K562 (cell line): Measurements from ENCODE around the gene PDPR. TPM values are rescaled to one million over a fixed set of nuclear protein-coding genes. Genes with fewer than 3 reads are reported as not detected.
"Not testable (repeated sequence)": the region's sequence is repeated elsewhere in the genome, so short reads cannot be mapped to it uniquely, and the experiment has no call there.

ENCODE experiments used
- ATAC-seq: fragments of 200-7000 bp; cut with Tn5 transposase; 3 replicates; pipeline ENCODE4 v1.9.1; 2020; ENCODE audit warnings: moderate library complexity
- BruUV-seq: library from RNA; stranded (reverse); fragments of 400-500 nt; replicated peaks from 2 replicates; lab custom pipeline; 2021; lab: Mats Ljungman, UMichigan
- CTCF ChIA-PET: fragments of 300-600 bp; formaldehyde crosslinking; extraction: SDS; loops from one replicate; lab custom pipeline; 2021; ENCODE audit warnings: low intra/inter-chr PET ratio; lab: Yijun Ruan, JAX
- POLR2A ChIA-PET: fragments of 300-600, 350-650 bp; sonication (Branson Sonifier 250); formaldehyde crosslinking; extraction: SDS; loops from one replicate; lab custom pipeline; 2021; ENCODE audit warnings: antibody characterized with exemption, inconsistent platforms; lab: Yijun Ruan, JAX
- DNase-seq, 4 experiments: peaks; one replicate each; pipeline versions ENCODE4 v3.0.0 to v3.0.0-alpha.2; 2011 to 2018; ENCODE audit warnings: low spot score in 3 of 4, mixed read lengths in 3 of 4; ENCODE audit errors: extremely low read depth in 1 of 4
- FAIRE-seq: peaks from 2 replicates; lab custom pipeline; 2011; peaks lifted over from hg19 to GRCh38; lab: Jason Lieb, UNC
- H2AFZ ChIP-seq: 2 replicates; pipeline ENCODE4 v1.6.0; 2011; ENCODE audit warnings: low read depth, low read length, control low read depth, inconsistent platforms
- H3K27ac ChIP-seq: fragments of 200-600 bp; 3 replicates; pipeline ENCODE4 v1.8.0; 2011; ENCODE audit warnings: low read depth, mild to moderate bottlenecking, control low read depth, inconsistent platforms, low read length, moderate library complexity, mixed read lengths; ENCODE audit errors: extremely low read depth
- H3K27me3 ChIP-seq, 2 experiments: fragments of 300-600 bp in 1 of 2; 2 replicates in 1 of 2; 3 replicates in 1 of 2; pipeline versions ENCODE4 v1.6.0 to v1.8.0; 2011; ENCODE audit warnings: inconsistent platforms in 2 of 2, low read length in 2 of 2, mild to moderate bottlenecking in 1 of 2, mixed read lengths in 1 of 2, moderate library complexity in 1 of 2; ENCODE audit not compliant: control insufficient read depth in 2 of 2, insufficient read depth in 2 of 2
- H3K36me3 ChIP-seq: fragments of 300-600 bp; 3 replicates; pipeline ENCODE4 v1.8.0; 2011; ENCODE audit warnings: mild to moderate bottlenecking, low read length, inconsistent platforms; ENCODE audit not compliant: control insufficient read depth, insufficient read depth
- H3K4me1 ChIP-seq, 2 experiments: fragments of 200-600 bp in 1 of 2; replicated peaks in 1 of 2; 2 replicates in 1 of 2; 3 replicates in 1 of 2; pipeline versions ENCODE4 v1.5.1 to v1.8.0; 2011; ENCODE audit warnings: inconsistent platforms in 2 of 2, low read length in 2 of 2, mild to moderate bottlenecking in 1 of 2, mixed read lengths in 1 of 2, moderate library complexity in 1 of 2; ENCODE audit not compliant: control insufficient read depth in 2 of 2, insufficient read depth in 2 of 2
- H3K4me2 ChIP-seq: 2 replicates; pipeline ENCODE4 v1.6.1; 2011; ENCODE audit warnings: low read length, control low read depth, inconsistent platforms, mixed read lengths; ENCODE audit not compliant: insufficient read depth
- H3K4me3 ChIP-seq: fragments of 200-600 bp; sonication (generic), shearing (Covaris generic); 2 replicates; pipeline ENCODE4 v1.5.1; 2016; ENCODE audit warnings: control low read depth, inconsistent platforms
- H3K79me2 ChIP-seq: fragments of 200-600 bp; 3 replicates; pipeline ENCODE4 v1.8.0; 2011; ENCODE audit warnings: low read length, inconsistent platforms; ENCODE audit not compliant: control insufficient read depth, insufficient read depth
- H3K9ac ChIP-seq, 2 experiments: 2 replicates each; pipeline versions ENCODE4 v1.6.0 to v1.6.1; 2011; ENCODE audit warnings: low read depth in 2 of 2, low read length in 2 of 2, control low read depth in 1 of 2, inconsistent platforms in 1 of 2, mild to moderate bottlenecking in 1 of 2, mixed read lengths in 1 of 2; ENCODE audit not compliant: insufficient read depth in 1 of 2
- H3K9me1 ChIP-seq: one replicate; pipeline ENCODE4 v1.6.0; 2011; ENCODE audit warnings: inconsistent platforms, mild to moderate bottlenecking, low read length, moderate library complexity; ENCODE audit not compliant: control insufficient read depth, insufficient read depth
- H3K9me3 ChIP-seq: replicated peaks from 2 replicates; pipeline ENCODE4 v1.5.1; 2011; ENCODE audit warnings: low read depth, low read length, inconsistent platforms; ENCODE audit not compliant: control insufficient read depth, insufficient read depth
- H4K20me1 ChIP-seq: replicated peaks from 2 replicates; pipeline ENCODE4 v1.6.1; 2011; ENCODE audit warnings: low read length, inconsistent platforms, mixed read lengths; ENCODE audit not compliant: control insufficient read depth, insufficient read depth
- MAFG ChIP-seq: fragments of 450-650 bp; conservative IDR thresholded peaks from 2 replicates; pipeline ENCODE4 v1.6.1; 2016; ENCODE audit warnings: missing genetic modification characterization, missing compliant biosample characterization
- PKNOX1 ChIP-seq: fragments of 450-650 bp; IDR thresholded peaks from 2 replicates; pipeline ENCODE4 v1.6.1; 2016
- ZNF316 ChIP-seq: fragments of 450-650 bp; IDR thresholded peaks from 2 replicates; pipeline ENCODE4 v1.6.1; 2016
- whole genome bisulfite sequencing: fragments of 100-300 bp; shearing (Covaris generic); methylation state at CpG from one replicate; pipeline ENCODE4 v1.1.6; 2016; ENCODE audit warnings: low coverage, mixed read lengths; ENCODE audit not compliant: insufficient coverage; ENCODE audit errors: missing lambda C conversion rate; 5-methylcytosine and 5-hydroxymethylcytosine counted together
- in situ Hi-C: fragments of 300-500 bp; cut with MboI; formaldehyde crosslinking; loops from 4 replicates; pipeline ENCODE4 v1.15.0; 2018; ENCODE audit warnings: inconsistent platforms, mixed read lengths
- intact Hi-C: fragments of 100-400 bp; cut with micrococcal nuclease; formaldehyde crosslinking; loops from 2 replicates; pipeline ENCODE4 v1.14.2; 2022
- polyA plus RNA-seq, 8 experiments: library from polyadenylated mRNA; depleted of rRNA in 4 of 8; stranded (reverse) in 5 of 8; unstranded in 3 of 8; fragments of >200 nt; fragmentation: Nextera tagmentation in 2 of 8; fragmentation: Illumina TruSeq in 1 of 8; extraction: Ambion mirVana in 2 of 8; extraction: Trizol in 1 of 8; gene quantifications; 2 replicates each; pipeline versions ENCODE4 v1.2.1 to v1.2.3, GENCODE V29; 2011 to 2014; ENCODE audit warnings: inconsistent platforms in 1 of 8, missing spikeins in 1 of 8
- total RNA-seq, 7 experiments: library from RNA; depleted of rRNA in 6 of 7; stranded (reverse); fragments of >200 nt in 6 of 7; fragmentation: Illumina TruSeq in 2 of 7; extraction: Trizol in 2 of 7; gene quantifications; 2 replicates each; pipeline versions ENCODE4 v1.2.1 to v1.2.3, GENCODE V29; 2011 to 2021; ENCODE audit warnings: low replicate concordance in 1 of 7

Gene PDPR
- total and polyA plus RNA-seq, 9 of the 15 experiments (the other 6 are each of a cell fraction or from before 2014, with no cell fraction given), result 4.9 to 35.7 (median 19.1) TPM

- intact Hi-C loops, H3K27ac ChIP-seq, FAIRE-seq, H3K27me3 ChIP-seq, ATAC-seq, H3K4me2 ChIP-seq, H3K9me3 ChIP-seq, H4K20me1 ChIP-seq, H3K79me2 ChIP-seq, CTCF ChIA-PET, H3K9me1 ChIP-seq, POLR2A ChIA-PET, H2AFZ ChIP-seq, BruUV-seq, in situ Hi-C loops, H3K9ac ChIP-seq, H3K4me3 ChIP-seq: not testable (repeated sequence)
- peaks cover 0 to 12% of the 10 kb centered on the region in 2 experiments; a peak in 3 of 5 replicates for H3K4me1 ChIP-seq
- H3K36me3 ChIP-seq, result peaks cover 20% of the 10 kb centered on the region; the same call in 2 of the 3 replicates
- WGBS, result 88% methylated on average over 3 of the region's 3 CpGs
- peak in 1 of 4 experiments; percentile 2 for DNase-seq
- peak; percentile 58 for TF ChIP-seq ZNF316
- 0 out of 2 replicates have a peak, but pooled peaks have one; percentile 8 for TF ChIP-seq PKNOX1
- TF ChIP-seq MAFG (tag), result 0 out of 2 replicates have a peak, but pooled peaks have one; percentile 24
Measured at GRCh38 chr16:70118776-70119175, 4.6 kb downstream of the PDPR start.

DNA sequence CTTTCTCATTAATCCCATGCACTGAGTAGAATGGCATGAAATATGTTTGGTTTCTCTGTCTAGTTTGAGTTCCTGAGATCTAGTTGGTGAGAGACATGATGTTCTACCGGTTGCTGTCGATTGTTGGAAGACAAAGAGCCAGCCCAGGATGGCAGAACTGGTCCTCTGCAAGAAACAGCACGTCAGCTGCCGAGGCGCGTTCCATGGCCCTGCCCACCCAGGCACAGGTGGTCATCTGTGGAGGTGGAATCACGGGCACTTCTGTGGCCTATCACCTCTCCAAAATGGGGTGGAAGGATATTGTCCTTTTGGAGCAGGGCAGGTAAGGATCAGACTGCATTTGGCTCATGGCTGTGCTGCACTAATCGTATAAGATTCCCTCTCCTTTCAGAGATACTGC, 6.3 kb downstream of the PDPR start:
- H3K4me1 ChIP-seq, ATAC-seq, H3K9me3 ChIP-seq, POLR2A ChIA-PET, H2AFZ ChIP-seq, H3K27ac ChIP-seq, H3K27me3 ChIP-seq, in situ Hi-C loops, CTCF ChIA-PET, intact Hi-C loops, H3K79me2 ChIP-seq, H3K4me2 ChIP-seq, BruUV-seq, H3K9ac ChIP-seq, DNase-seq, H4K20me1 ChIP-seq, H3K4me3 ChIP-seq, H3K9me1 ChIP-seq: not testable (repeated sequence)
- peak; percentile 15 for FAIRE-seq
- peaks cover 26% of the 10 kb centered on the region; the same call in 2 of the 3 replicates for H3K36me3 ChIP-seq
- WGBS, result 96% methylated on average over 8 of the region's 8 CpGs

DNA sequence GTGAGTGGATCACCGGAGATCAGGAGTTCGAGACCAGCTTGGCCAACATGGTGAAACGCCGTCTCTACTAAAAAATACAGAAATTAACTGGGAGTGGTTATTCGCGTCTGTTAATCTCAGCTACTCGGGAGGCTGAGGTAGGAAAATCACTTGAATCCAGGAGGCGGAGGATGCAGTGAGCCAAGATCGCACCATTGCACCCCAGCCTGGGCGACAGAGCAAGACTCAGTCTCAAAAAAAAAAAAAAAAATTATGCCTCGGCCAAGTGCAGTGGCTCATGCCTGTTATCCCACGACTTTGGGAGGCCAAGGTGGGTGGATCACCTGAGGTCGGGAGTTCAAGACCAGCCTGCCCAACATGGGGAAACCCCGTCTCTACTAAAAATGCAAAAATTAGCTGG, 9.7 kb downstream of the PDPR start:
- POLR2A ChIA-PET, intact Hi-C loops, H3K27ac ChIP-seq, H3K9ac ChIP-seq, H3K4me3 ChIP-seq, H4K20me1 ChIP-seq, H3K9me3 ChIP-seq, DNase-seq, H3K79me2 ChIP-seq, H2AFZ ChIP-seq, H3K4me1 ChIP-seq, ATAC-seq, CTCF ChIA-PET, FAIRE-seq, H3K9me1 ChIP-seq, H3K27me3 ChIP-seq, in situ Hi-C loops, H3K4me2 ChIP-seq, BruUV-seq: not testable (repeated sequence)
- WGBS, result 85% methylated on average over 14 of the region's 14 CpGs
- H3K36me3 ChIP-seq, result peaks cover 48% of the 10 kb centered on the region; the same call in 2 of the 3 replicates
